ENCODE measurements around the gene SLC39A1. TPM values are rescaled to one million over a fixed set of nuclear protein-coding genes. Genes with fewer than 3 reads are reported as not detected.

Gene SLC39A1
- polyA plus RNA-seq, 1 of the 3 experiments (the other 2 are of a cell fraction), result 89.6 TPM

DNA sequence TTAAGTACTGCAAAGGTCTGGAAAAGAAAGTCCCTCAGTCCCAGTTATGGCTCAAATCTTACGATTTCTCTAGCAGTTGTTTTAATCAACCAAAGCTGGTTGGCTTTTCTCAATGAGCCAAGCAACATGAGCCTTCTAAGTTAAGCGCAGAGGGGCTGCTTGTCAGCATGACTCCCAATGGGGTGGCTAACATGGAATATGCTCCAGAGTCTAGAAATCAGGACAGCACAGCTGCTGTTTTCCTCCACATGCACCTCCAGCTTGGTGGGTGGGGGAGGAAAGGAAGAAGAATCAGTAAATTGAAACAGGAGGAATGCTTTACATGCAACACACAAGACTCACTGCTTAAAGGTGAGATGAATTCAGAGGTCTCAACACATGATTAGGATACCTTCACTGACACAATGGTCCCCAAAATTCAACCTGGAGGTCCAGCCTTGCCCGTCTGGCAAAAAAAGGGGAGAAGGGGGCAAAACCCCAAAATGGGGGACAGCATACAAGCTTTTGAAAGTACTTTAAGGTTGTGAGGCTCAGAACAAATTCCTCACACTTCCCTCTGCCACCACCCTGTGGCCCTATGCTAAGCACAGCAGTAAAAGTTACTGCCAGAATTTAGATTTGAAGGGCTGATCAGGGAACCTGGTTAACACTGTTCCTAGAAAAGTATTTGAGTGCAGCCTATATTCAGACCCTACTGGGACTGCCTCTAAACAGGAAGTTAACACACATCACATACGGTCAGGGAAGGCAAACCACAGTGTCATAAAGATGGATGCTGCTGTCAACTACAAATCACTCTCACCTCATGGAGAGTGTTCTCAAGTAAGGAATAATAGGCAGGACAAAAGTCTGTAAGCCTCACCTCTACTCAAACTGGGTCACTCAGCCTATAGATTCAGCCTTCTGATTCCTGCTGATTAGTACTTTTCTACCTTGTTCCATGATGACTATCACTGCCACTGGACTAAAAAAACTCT lies 43.2 kb downstream of the SLC39A1 start:
- WGBS (ENCODE audit: low lambda C conversion rate), result 66% methylated on average over 4 of the region's 4 CpGs
- Histone ChIP-seq H3K27me3 (ENCODE audit: insufficient read depth) (no peaks in the 10 kb centered on the region), H3K4me3 (ENCODE audit: low read depth in 2 of 2, low read length in 1 of 2) (peak overlapping the region in 1 of 2 experiments; percentile 90; a peak in 1 of 4 replicates), H3K9ac (peak overlapping the region; percentile 88; the same call in 1 of the 2 replicates), H3K4me1 (ENCODE audit: control insufficient read depth in 1 of 2, insufficient read depth in 2 of 2, low read depth in 1 of 2, low read length in 1 of 2) (peaks cover 17 to 22% of the 10 kb centered on the region in 2 experiments), H2AFZ (ENCODE audit: low read depth) (no peak overlapping the region), H3K9me3 (no peaks in the 10 kb centered on the region), H4K20me1 (ENCODE audit: insufficient read depth) (peaks cover 61% of the 10 kb centered on the region), H3K4me2 (peak overlapping the region; percentile 92), H3F3A (replicated peaks; ENCODE audit: insufficient read depth) (peaks cover 12% of the 10 kb centered on the region), H3K79me2 (ENCODE audit: insufficient read depth) (peaks cover 82% of the 10 kb centered on the region), H3K9me2 (no peaks in the 10 kb centered on the region), H3K36me3 (replicated peaks in 1 of 2; ENCODE audit: control insufficient read depth in 1 of 2, insufficient read depth in 2 of 2, low read length in 1 of 2) (peaks cover 8 to 14% of the 10 kb centered on the region in 2 experiments), H3K27ac (ENCODE audit: low read depth in 2 of 2, low read length in 1 of 2) (no peak overlapping the region)
- TF ChIP-seq RFX5 (IDR thresholded peaks at IDR 0.05; ENCODE audit: low read length), result no peak
- TF ChIP-seq, protein P1, sequence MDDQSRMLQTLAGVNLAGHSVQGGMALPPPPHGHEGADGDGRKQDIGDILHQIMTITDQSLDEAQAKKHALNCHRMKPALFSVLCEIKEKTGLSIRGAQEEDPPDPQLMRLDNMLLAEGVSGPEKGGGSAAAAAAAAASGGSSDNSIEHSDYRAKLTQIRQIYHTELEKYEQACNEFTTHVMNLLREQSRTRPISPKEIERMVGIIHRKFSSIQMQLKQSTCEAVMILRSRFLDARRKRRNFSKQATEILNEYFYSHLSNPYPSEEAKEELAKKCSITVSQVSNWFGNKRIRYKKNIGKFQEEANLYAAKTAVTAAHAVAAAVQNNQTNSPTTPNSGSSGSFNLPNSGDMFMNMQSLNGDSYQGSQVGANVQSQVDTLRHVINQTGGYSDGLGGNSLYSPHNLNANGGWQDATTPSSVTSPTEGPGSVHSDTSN (IDR thresholded peaks at IDR 0.05), result peak; percentile 49; the same call in 1 of the 2 replicates
- TF ChIP-seq MXI1 (IDR thresholded peaks at IDR 0.05; ENCODE audit: low read depth, low read length), result no peak
- TF ChIP-seq, protein P2, sequence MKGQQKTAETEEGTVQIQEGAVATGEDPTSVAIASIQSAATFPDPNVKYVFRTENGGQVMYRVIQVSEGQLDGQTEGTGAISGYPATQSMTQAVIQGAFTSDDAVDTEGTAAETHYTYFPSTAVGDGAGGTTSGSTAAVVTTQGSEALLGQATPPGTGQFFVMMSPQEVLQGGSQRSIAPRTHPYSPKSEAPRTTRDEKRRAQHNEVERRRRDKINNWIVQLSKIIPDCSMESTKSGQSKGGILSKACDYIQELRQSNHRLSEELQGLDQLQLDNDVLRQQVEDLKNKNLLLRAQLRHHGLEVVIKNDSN (IDR thresholded peaks at IDR 0.05; ENCODE audit: borderline replicate concordance, low read depth), result no peak
- no peak for TF ChIP-seq ELF1 (IDR thresholded peaks at IDR 0.05)
- no peak for TF ChIP-seq RCOR1 (IDR thresholded peaks at IDR 0.05; ENCODE audit: low read length)
- TF ChIP-seq, protein P3, sequence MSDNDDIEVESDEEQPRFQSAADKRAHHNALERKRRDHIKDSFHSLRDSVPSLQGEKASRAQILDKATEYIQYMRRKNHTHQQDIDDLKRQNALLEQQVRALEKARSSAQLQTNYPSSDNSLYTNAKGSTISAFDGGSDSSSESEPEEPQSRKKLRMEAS (IDR thresholded peaks at IDR 0.05; ENCODE audit: low read depth), result no peak
- TF ChIP-seq RAD21 (IDR thresholded peaks at IDR 0.05; ENCODE audit: low read length), result peak; percentile 52
- no peak for TF ChIP-seq NFIC (IDR thresholded peaks at IDR 0.05; ENCODE audit: borderline replicate concordance)
- TF ChIP-seq, protein P4, sequence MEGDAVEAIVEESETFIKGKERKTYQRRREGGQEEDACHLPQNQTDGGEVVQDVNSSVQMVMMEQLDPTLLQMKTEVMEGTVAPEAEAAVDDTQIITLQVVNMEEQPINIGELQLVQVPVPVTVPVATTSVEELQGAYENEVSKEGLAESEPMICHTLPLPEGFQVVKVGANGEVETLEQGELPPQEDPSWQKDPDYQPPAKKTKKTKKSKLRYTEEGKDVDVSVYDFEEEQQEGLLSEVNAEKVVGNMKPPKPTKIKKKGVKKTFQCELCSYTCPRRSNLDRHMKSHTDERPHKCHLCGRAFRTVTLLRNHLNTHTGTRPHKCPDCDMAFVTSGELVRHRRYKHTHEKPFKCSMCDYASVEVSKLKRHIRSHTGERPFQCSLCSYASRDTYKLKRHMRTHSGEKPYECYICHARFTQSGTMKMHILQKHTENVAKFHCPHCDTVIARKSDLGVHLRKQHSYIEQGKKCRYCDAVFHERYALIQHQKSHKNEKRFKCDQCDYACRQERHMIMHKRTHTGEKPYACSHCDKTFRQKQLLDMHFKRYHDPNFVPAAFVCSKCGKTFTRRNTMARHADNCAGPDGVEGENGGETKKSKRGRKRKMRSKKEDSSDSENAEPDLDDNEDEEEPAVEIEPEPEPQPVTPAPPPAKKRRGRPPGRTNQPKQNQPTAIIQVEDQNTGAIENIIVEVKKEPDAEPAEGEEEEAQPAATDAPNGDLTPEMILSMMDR (IDR thresholded peaks at IDR 0.05), result peak; percentile 42
- DNase-seq, result peak; percentile 6
- POLR2A ChIA-PET, result no interaction called here
- CTCF ChIA-PET, result interaction anchor here (0.8 to 2.5 kb wide), 12 partner anchors 10 to 123 kb away, joined by 3 to 14 read pairs (median 6); partner anchors contain the start of genes DENND4B, RAB13 and SLC39A1

DNA sequence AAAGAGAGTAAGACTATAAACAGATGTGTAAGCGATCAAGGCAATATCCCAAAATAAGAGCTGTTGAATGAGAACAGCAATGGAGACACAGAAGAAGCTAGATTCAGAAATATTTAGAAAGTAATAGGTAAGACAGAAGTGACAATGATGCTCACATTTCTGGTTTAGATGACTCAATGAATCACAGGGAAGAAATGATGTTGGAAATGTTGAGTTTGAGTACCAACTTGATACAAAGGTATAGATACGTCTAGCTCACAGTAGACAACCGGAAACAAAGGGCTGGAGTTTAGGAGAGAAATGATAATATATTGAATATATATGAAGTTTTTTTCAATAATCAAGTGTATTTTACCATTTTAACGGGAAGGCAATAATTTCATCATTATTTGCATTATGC lies 47.0 kb downstream of the SLC39A1 start:
- H3K9me3 ChIP-seq, result no peaks in the 10 kb centered on the region
- no peaks in the 10 kb centered on the region for H3K27me3 ChIP-seq (ENCODE audit: insufficient read depth)
- H3F3A ChIP-seq (replicated peaks; ENCODE audit: insufficient read depth), result peaks cover 10% of the 10 kb centered on the region
- H3K9ac ChIP-seq, result no peak overlapping the region
- H3K9me2 ChIP-seq, result no peaks in the 10 kb centered on the region
- peaks cover 100% of the 10 kb centered on the region for H3K79me2 ChIP-seq (ENCODE audit: insufficient read depth)
- POLR2A ChIA-PET, result interaction anchor here (0.7 kb wide), 1 partner anchor 1114 kb away, joined by 4 read pairs; no protein-coding TSS in a partner anchor
- CTCF ChIA-PET, result interaction anchor here (1.0 to 1.7 kb wide), 3 partner anchors 30 to 119 kb away, joined by 4 to 5 read pairs (median 5); partner anchors contain the start of gene DENND4B
- no peak overlapping the region for H3K4me3 ChIP-seq (ENCODE audit: low read depth in 2 of 2, low read length in 1 of 2)
- 84% methylated on average over 4 of the region's 4 CpGs for WGBS (ENCODE audit: low lambda C conversion rate)
- peaks cover 90% of the 10 kb centered on the region for H4K20me1 ChIP-seq (ENCODE audit: insufficient read depth)
- H3K36me3 ChIP-seq (replicated peaks in 1 of 2; ENCODE audit: control insufficient read depth in 1 of 2, insufficient read depth in 2 of 2, low read length in 1 of 2), result peaks cover 8 to 14% of the 10 kb centered on the region in 2 experiments
- peaks cover 10 to 16% of the 10 kb centered on the region in 2 experiments; a peak in 3 of 4 replicates for H3K4me1 ChIP-seq (ENCODE audit: control insufficient read depth in 1 of 2, insufficient read depth in 2 of 2, low read depth in 1 of 2, low read length in 1 of 2)
- no peak for DNase-seq
- no peak overlapping the region for H3K27ac ChIP-seq (ENCODE audit: low read depth in 2 of 2, low read length in 1 of 2)
- no peak overlapping the region for H2AFZ ChIP-seq (ENCODE audit: low read depth)
- TF ChIP-seq, protein P5, sequence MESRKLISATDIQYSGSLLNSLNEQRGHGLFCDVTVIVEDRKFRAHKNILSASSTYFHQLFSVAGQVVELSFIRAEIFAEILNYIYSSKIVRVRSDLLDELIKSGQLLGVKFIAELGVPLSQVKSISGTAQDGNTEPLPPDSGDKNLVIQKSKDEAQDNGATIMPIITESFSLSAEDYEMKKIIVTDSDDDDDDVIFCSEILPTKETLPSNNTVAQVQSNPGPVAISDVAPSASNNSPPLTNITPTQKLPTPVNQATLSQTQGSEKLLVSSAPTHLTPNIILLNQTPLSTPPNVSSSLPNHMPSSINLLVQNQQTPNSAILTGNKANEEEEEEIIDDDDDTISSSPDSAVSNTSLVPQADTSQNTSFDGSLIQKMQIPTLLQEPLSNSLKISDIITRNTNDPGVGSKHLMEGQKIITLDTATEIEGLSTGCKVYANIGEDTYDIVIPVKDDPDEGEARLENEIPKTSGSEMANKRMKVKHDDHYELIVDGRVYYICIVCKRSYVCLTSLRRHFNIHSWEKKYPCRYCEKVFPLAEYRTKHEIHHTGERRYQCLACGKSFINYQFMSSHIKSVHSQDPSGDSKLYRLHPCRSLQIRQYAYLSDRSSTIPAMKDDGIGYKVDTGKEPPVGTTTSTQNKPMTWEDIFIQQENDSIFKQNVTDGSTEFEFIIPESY (IDR thresholded peaks at IDR 0.05; ENCODE audit: borderline replicate concordance, low read depth), result no peak
- TF ChIP-seq FOXJ3 (CRISPR knock-in tag; IDR thresholded peaks at IDR 0.05) (no peak), NFIC (IDR thresholded peaks at IDR 0.05; ENCODE audit: borderline replicate concordance) (no peak), RXRA (IDR thresholded peaks at IDR 0.05; ENCODE audit: borderline replicate concordance, low read depth) (no peak), FOXM1 (IDR thresholded peaks at IDR 0.05; ENCODE audit: low read depth) (no peak), TCF12 (IDR thresholded peaks at IDR 0.05) (no peak), POLR2AphosphoS5 (IDR thresholded peaks at IDR 0.05; ENCODE audit: low read depth, low read length) (no peak), RAD21 (IDR thresholded peaks at IDR 0.05; ENCODE audit: low read length) (no peak)
- TF ChIP-seq, protein P6, sequence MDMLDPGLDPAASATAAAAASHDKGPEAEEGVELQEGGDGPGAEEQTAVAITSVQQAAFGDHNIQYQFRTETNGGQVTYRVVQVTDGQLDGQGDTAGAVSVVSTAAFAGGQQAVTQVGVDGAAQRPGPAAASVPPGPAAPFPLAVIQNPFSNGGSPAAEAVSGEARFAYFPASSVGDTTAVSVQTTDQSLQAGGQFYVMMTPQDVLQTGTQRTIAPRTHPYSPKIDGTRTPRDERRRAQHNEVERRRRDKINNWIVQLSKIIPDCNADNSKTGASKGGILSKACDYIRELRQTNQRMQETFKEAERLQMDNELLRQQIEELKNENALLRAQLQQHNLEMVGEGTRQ (IDR thresholded peaks at IDR 0.05; ENCODE audit: borderline replicate concordance, low read depth, low read length), result no peak
- H3K4me2 ChIP-seq, result no peak overlapping the region

All from SK-N-SH (cell line).